ENCODE data around the gene EIF2S2.

GRCh38 chr20:34115232-34115631, 3.2 kb upstream of the EIF2S2 start:
- no peak for TF ChIP-seq CTCF (conservative IDR thresholded peaks at IDR 0.05; ENCODE audit: low read depth, low read length)
- no peak for TF ChIP-seq EZH2 (IDR thresholded peaks at IDR 0.05; ENCODE audit: borderline replicate concordance, low read depth, low read length, poor library complexity, severe bottlenecking)
